Measurements from ENCODE around the gene NIT2. TPM values are rescaled to one million over a fixed set of nuclear protein-coding genes. Genes with fewer than 3 reads are reported as not detected.

The NIT2 gene
- total and polyA plus RNA-seq, 10 of the 15 experiments (the other 5 are each of a cell fraction or from before 2014, with no cell fraction given), result 49.3 to 215 (median 76.4) TPM

- Histone ChIP-seq H3K4me1 (ENCODE audit: control insufficient read depth, insufficient read depth, low read length) (no peaks in the 10 kb centered on the region), H2AFZ (ENCODE audit: control insufficient read depth, low read depth, low read length) (no peak overlapping the region), H3K9me3 (replicated peaks; ENCODE audit: control insufficient read depth, insufficient read depth, low read length) (no peaks in the 10 kb centered on the region), H3K27ac (ENCODE audit: control insufficient read depth, insufficient read depth) (no peak overlapping the region), H4K20me1 (ENCODE audit: control insufficient read depth, insufficient read depth) (no peaks in the 10 kb centered on the region), H3K36me3 (ENCODE audit: control insufficient read depth in 2 of 2, insufficient read depth in 2 of 2, low read length in 1 of 2) (no peaks in the 10 kb centered on the region; a peak in 1 of 4 replicates), H3K4me3 (no peak overlapping the region), H3K27me3 (replicated peaks in 1 of 2; ENCODE audit: control insufficient read depth in 2 of 2, insufficient read depth in 2 of 2, low read length in 1 of 2) (no peaks in the 10 kb centered on the region), H3K9ac (ENCODE audit: control insufficient read depth, insufficient read depth, low read length) (no peak overlapping the region), H3K79me2 (ENCODE audit: control insufficient read depth, insufficient read depth, low read length) (no peaks in the 10 kb centered on the region), H3K4me2 (ENCODE audit: control insufficient read depth, insufficient read depth) (no peak overlapping the region)
- ATAC-seq, result no peak
- TF ChIP-seq MYC (IDR thresholded peaks at IDR 0.05; ENCODE audit: insufficient read depth, insufficient read length, insufficient replicate concordance, low read length, severe bottlenecking), result no peak
- TF ChIP-seq PRDM15 (CRISPR knock-in tag; IDR thresholded peaks at IDR 0.05), result no peak
- no peak for TF ChIP-seq EED (IDR thresholded peaks at IDR 0.05; ENCODE audit: low read depth)
- TF ChIP-seq JUNB (IDR thresholded peaks at IDR 0.05), result no peak
- no peak for TF ChIP-seq ZNF622 (IDR thresholded peaks at IDR 0.05)
- TF ChIP-seq ZZZ3 (IDR thresholded peaks at IDR 0.05; ENCODE audit: control insufficient read depth, insufficient read length, low read depth), result no peak
- no peak for TF ChIP-seq POLR2AphosphoS2 (IDR thresholded peaks at IDR 0.05; ENCODE audit: low read depth, low read length)
- no peak for TF ChIP-seq KAT2A (conservative IDR thresholded peaks at IDR 0.05; ENCODE audit: control insufficient read depth, low read depth, low read length)
- no peak for TF ChIP-seq ZNF207 (IDR thresholded peaks at IDR 0.05; ENCODE audit: borderline replicate concordance)
- no peak for TF ChIP-seq MAX (IDR thresholded peaks at IDR 0.05; ENCODE audit: low read depth, low read length)
- TF ChIP-seq PML (IDR thresholded peaks at IDR 0.05; ENCODE audit: low read length), result no peak
- no peak for TF ChIP-seq PBX3 (IDR thresholded peaks at IDR 0.05; ENCODE audit: insufficient replicate concordance, low read depth, low read length)
- no peak for TF ChIP-seq RUNX3 (IDR thresholded peaks at IDR 0.05; ENCODE audit: low read length)
- TF ChIP-seq CEBPZ (IDR thresholded peaks at IDR 0.05; ENCODE audit: low read depth, low read length), result no peak
- TF ChIP-seq SREBF2 (IDR thresholded peaks at IDR 0.05; ENCODE audit: low read length), result no peak
- TF ChIP-seq ZNF384 (IDR thresholded peaks at IDR 0.05; ENCODE audit: borderline replicate concordance, low read depth, low read length), result no peak
- TF ChIP-seq HDAC6 (IDR thresholded peaks at IDR 0.05; ENCODE audit: unreplicated experiment), result no peak
- no peak for FAIRE-seq
- RAD21 ChIA-PET (ENCODE audit: unreplicated experiment), result no interaction called here
- SMC1A ChIA-PET (ENCODE audit: uncharacterized antibody, unreplicated experiment), result no interaction called here
- POLR2A ChIA-PET, result no interaction called here
- no peak for DNase-seq (ENCODE audit: low read depth, low spot score)
- intact Hi-C loops (cut with micrococcal nuclease; ENCODE audit: unreplicated experiment) (no loop called here), in situ Hi-C loops (cut with MboI) (no loop called here)
- BruUV-seq (replicated peaks), result no TSS peak
- CTCF ChIA-PET, result interaction anchor here (1.0 to 1.6 kb wide), 2 partner anchors 9 to 264 kb away, joined by 3 to 4 read pairs; no protein-coding TSS in a partner anchor
These were observed 8.7 kb upstream of the NIT2 start for GRCh38 chr3:100325827-100326226.
